K562 (cell line): ENCODE data around the gene ENO2. TPM values are rescaled to one million over a fixed set of nuclear protein-coding genes. Genes with fewer than 3 reads are reported as not detected.

Source experiments
- ATAC-seq: fragments of 200-7000 bp; cut with Tn5 transposase; 3 replicates; pipeline ENCODE4 v1.9.1; 2020; ENCODE audit warnings: moderate library complexity
- BruUV-seq: library from RNA; stranded (reverse); fragments of 400-500 nt; replicated peaks from 2 replicates; lab custom pipeline; 2021; lab: Mats Ljungman, UMichigan
- CTCF ChIA-PET: fragments of 300-600 bp; formaldehyde crosslinking; extraction: SDS; loops from one replicate; lab custom pipeline; 2021; ENCODE audit warnings: low intra/inter-chr PET ratio; lab: Yijun Ruan, JAX
- POLR2A ChIA-PET: fragments of 300-600, 350-650 bp; sonication (Branson Sonifier 250); formaldehyde crosslinking; extraction: SDS; loops from one replicate; lab custom pipeline; 2021; ENCODE audit warnings: antibody characterized with exemption, inconsistent platforms; lab: Yijun Ruan, JAX
- DNase-seq, 4 experiments: peaks; one replicate each; pipeline versions ENCODE4 v3.0.0 to v3.0.0-alpha.2; 2011 to 2018; ENCODE audit warnings: low spot score in 3 of 4, mixed read lengths in 3 of 4; ENCODE audit errors: extremely low read depth in 1 of 4
- FAIRE-seq: peaks from 2 replicates; lab custom pipeline; 2011; peaks lifted over from hg19 to GRCh38; lab: Jason Lieb, UNC
- H2AFZ ChIP-seq: 2 replicates; pipeline ENCODE4 v1.6.0; 2011; ENCODE audit warnings: low read depth, low read length, control low read depth, inconsistent platforms
- H3K27ac ChIP-seq: fragments of 200-600 bp; 3 replicates; pipeline ENCODE4 v1.8.0; 2011; ENCODE audit warnings: low read depth, mild to moderate bottlenecking, control low read depth, inconsistent platforms, low read length, moderate library complexity, mixed read lengths; ENCODE audit errors: extremely low read depth
- H3K27me3 ChIP-seq, 2 experiments: fragments of 300-600 bp in 1 of 2; 2 replicates in 1 of 2; 3 replicates in 1 of 2; pipeline versions ENCODE4 v1.6.0 to v1.8.0; 2011; ENCODE audit warnings: inconsistent platforms in 2 of 2, low read length in 2 of 2, mild to moderate bottlenecking in 1 of 2, mixed read lengths in 1 of 2, moderate library complexity in 1 of 2; ENCODE audit not compliant: control insufficient read depth in 2 of 2, insufficient read depth in 2 of 2
- H3K36me3 ChIP-seq: fragments of 300-600 bp; 3 replicates; pipeline ENCODE4 v1.8.0; 2011; ENCODE audit warnings: mild to moderate bottlenecking, low read length, inconsistent platforms; ENCODE audit not compliant: control insufficient read depth, insufficient read depth
- H3K4me1 ChIP-seq, 2 experiments: fragments of 200-600 bp in 1 of 2; replicated peaks in 1 of 2; 2 replicates in 1 of 2; 3 replicates in 1 of 2; pipeline versions ENCODE4 v1.5.1 to v1.8.0; 2011; ENCODE audit warnings: inconsistent platforms in 2 of 2, low read length in 2 of 2, mild to moderate bottlenecking in 1 of 2, mixed read lengths in 1 of 2, moderate library complexity in 1 of 2; ENCODE audit not compliant: control insufficient read depth in 2 of 2, insufficient read depth in 2 of 2
- H3K4me2 ChIP-seq: 2 replicates; pipeline ENCODE4 v1.6.1; 2011; ENCODE audit warnings: low read length, control low read depth, inconsistent platforms, mixed read lengths; ENCODE audit not compliant: insufficient read depth
- H3K4me3 ChIP-seq: fragments of 200-600 bp; sonication (generic), shearing (Covaris generic); 2 replicates; pipeline ENCODE4 v1.5.1; 2016; ENCODE audit warnings: control low read depth, inconsistent platforms
- H3K79me2 ChIP-seq: fragments of 200-600 bp; 3 replicates; pipeline ENCODE4 v1.8.0; 2011; ENCODE audit warnings: low read length, inconsistent platforms; ENCODE audit not compliant: control insufficient read depth, insufficient read depth
- H3K9ac ChIP-seq, 2 experiments: 2 replicates each; pipeline versions ENCODE4 v1.6.0 to v1.6.1; 2011; ENCODE audit warnings: low read depth in 2 of 2, low read length in 2 of 2, control low read depth in 1 of 2, inconsistent platforms in 1 of 2, mild to moderate bottlenecking in 1 of 2, mixed read lengths in 1 of 2; ENCODE audit not compliant: insufficient read depth in 1 of 2
- H3K9me1 ChIP-seq: one replicate; pipeline ENCODE4 v1.6.0; 2011; ENCODE audit warnings: inconsistent platforms, mild to moderate bottlenecking, low read length, moderate library complexity; ENCODE audit not compliant: control insufficient read depth, insufficient read depth
- H3K9me3 ChIP-seq: replicated peaks from 2 replicates; pipeline ENCODE4 v1.5.1; 2011; ENCODE audit warnings: low read depth, low read length, inconsistent platforms; ENCODE audit not compliant: control insufficient read depth, insufficient read depth
- H4K20me1 ChIP-seq: replicated peaks from 2 replicates; pipeline ENCODE4 v1.6.1; 2011; ENCODE audit warnings: low read length, inconsistent platforms, mixed read lengths; ENCODE audit not compliant: control insufficient read depth, insufficient read depth
- EWSR1 ChIP-seq: fragments of 450-650 bp; IDR thresholded peaks from 2 replicates; pipeline ENCODE4 v1.6.1; 2018; ENCODE audit warnings: borderline replicate concordance, mild to moderate bottlenecking, low read depth, moderate library complexity; ENCODE audit not compliant: partially characterized antibody
- FOS ChIP-seq: IDR thresholded peaks from 3 replicates; pipeline ENCODE4 v1.6.1; 2011; ENCODE audit not compliant: insufficient read length; ENCODE audit errors: extremely low read depth
- FUS ChIP-seq: fragments of 200-400 bp; formaldehyde crosslinking; optimal IDR thresholded peaks from 2 replicates; pipeline ENCODE3; 2017; ENCODE audit warnings: low read depth, low read length
- PYGO2 ChIP-seq: fragments of 450-650 bp; IDR thresholded peaks from 2 replicates; pipeline ENCODE4 v1.6.1; 2016; ENCODE audit warnings: mild to moderate bottlenecking, missing genetic modification characterization, moderate library complexity, missing compliant biosample characterization
- RERE ChIP-seq: sonication (generic); formaldehyde crosslinking; IDR thresholded peaks from 2 replicates; pipeline ENCODE4 v1.8.0; 2023; ENCODE audit warnings: missing genetic modification reagents, mild to moderate bottlenecking, borderline replicate concordance
- SAFB ChIP-seq: fragments of 200-400 bp; formaldehyde crosslinking; IDR thresholded peaks from 2 replicates; pipeline ENCODE4 v1.6.1; 2017; ENCODE audit warnings: low read depth, low read length, borderline replicate concordance
- SP2 ChIP-seq: IDR thresholded peaks from 2 replicates; pipeline ENCODE4 v1.6.1; 2011; ENCODE audit warnings: mild to moderate bottlenecking, low read depth, low read length, moderate library complexity; ENCODE audit not compliant: poor library complexity, severe bottlenecking; ENCODE audit errors: extremely low read depth
- ZNF133 ChIP-seq: fragments of 250-450 bp; sonication (Bioruptor Pico); IDR thresholded peaks from 2 replicates; pipeline ENCODE4 v1.4.0; 2020; ENCODE audit warnings: mild to moderate bottlenecking
- ZNF232 ChIP-seq: sonication (generic); formaldehyde crosslinking; IDR thresholded peaks from 2 replicates; pipeline ENCODE4 v1.8.0; 2022; ENCODE audit warnings: mild to moderate bottlenecking, missing genetic modification reagents
- ZNF707 ChIP-seq: fragments of 250-450 bp; sonication (Bioruptor Pico); conservative IDR thresholded peaks from 2 replicates; pipeline ENCODE4 v1.8.0; 2022; ENCODE audit warnings: inconsistent platforms, mild to moderate bottlenecking, moderate library complexity
- ZNF79 ChIP-seq: fragments of 250-450 bp; sonication (Bioruptor Pico); IDR thresholded peaks from 2 replicates; pipeline ENCODE4 v1.4.0; 2020; ENCODE audit warnings: low read depth, mild to moderate bottlenecking, moderate library complexity
- WGBS: fragments of 100-300 bp; shearing (Covaris generic); methylation state at CpG from one replicate; pipeline ENCODE4 v1.1.6; 2016; ENCODE audit warnings: low coverage, mixed read lengths; ENCODE audit not compliant: insufficient coverage; ENCODE audit errors: missing lambda C conversion rate; 5-methylcytosine and 5-hydroxymethylcytosine counted together
- in situ Hi-C: fragments of 300-500 bp; cut with MboI; formaldehyde crosslinking; loops from 4 replicates; pipeline ENCODE4 v1.15.0; 2018; ENCODE audit warnings: inconsistent platforms, mixed read lengths
- intact Hi-C: fragments of 100-400 bp; cut with micrococcal nuclease; formaldehyde crosslinking; loops from 2 replicates; pipeline ENCODE4 v1.14.2; 2022
- polyA plus RNA-seq, 8 experiments: library from polyadenylated mRNA; depleted of rRNA in 4 of 8; stranded (reverse) in 5 of 8; unstranded in 3 of 8; fragments of >200 nt; fragmentation: Nextera tagmentation in 2 of 8; fragmentation: Illumina TruSeq in 1 of 8; extraction: Ambion mirVana in 2 of 8; extraction: Trizol in 1 of 8; gene quantifications; 2 replicates each; pipeline versions ENCODE4 v1.2.1 to v1.2.3, GENCODE V29; 2011 to 2014; ENCODE audit warnings: inconsistent platforms in 1 of 8, missing spikeins in 1 of 8
- total RNA-seq, 7 experiments: library from RNA; depleted of rRNA in 6 of 7; stranded (reverse); fragments of >200 nt in 6 of 7; fragmentation: Illumina TruSeq in 2 of 7; extraction: Trizol in 2 of 7; gene quantifications; 2 replicates each; pipeline versions ENCODE4 v1.2.1 to v1.2.3, GENCODE V29; 2011 to 2021; ENCODE audit warnings: low replicate concordance in 1 of 7

Gene ENO2
- total and polyA plus RNA-seq, 9 of the 15 experiments (the other 6 are each of a cell fraction or from before 2014, with no cell fraction given): 10.9 to 43.3 (median 21.0) TPM

- TF ChIP-seq SAFB (no peak), PYGO2 (tag) (no peak)
- TF ChIP-seq, all 486 proteins: peak for 0
These were observed 30.7 kb upstream of the ENO2 start (continued) for GRCh38 chr12:6883683-6884082.

- Histone ChIP-seq H3K4me1 (peaks cover 3 to 9% of the 10 kb centered on the region in 2 experiments; a peak in 2 of 5 replicates), H3K4me3 (no peak overlapping the region), H3K27ac (no peak overlapping the region), H3K9ac (no peak overlapping the region), H2AFZ (no peak overlapping the region), H4K20me1 (no peaks in the 10 kb centered on the region), H3K27me3 (no peaks in the 10 kb centered on the region), H3K9me3 (no peaks in the 10 kb centered on the region), H3K79me2 (no peaks in the 10 kb centered on the region)
- FAIRE-seq (no peak), ATAC-seq (no peak)
- in situ Hi-C loops: no loop called here
- no TSS peak for BruUV-seq
- POLR2A ChIA-PET: interaction anchor here (0.8 to 1.7 kb wide), 4 partner anchors 10 to 17 kb away, joined by 3 to 6 read pairs (median 4); partner anchors contain the start of genes SPSB2 and TPI1
- 54% methylated on average over 17 of the region's 22 CpGs for WGBS
- TF ChIP-seq FUS: no peak
- TF ChIP-seq SP2: no peak
- no peak for TF ChIP-seq ZNF232
- no peak for TF ChIP-seq RERE (CRISPR knock-in tag)
- no peak for TF ChIP-seq ZNF133
- no peak for TF ChIP-seq EWSR1
- TF ChIP-seq FOS: no peak
- TF ChIP-seq ZNF707: no peak
- TF ChIP-seq ZNF79 (CRISPR knock-in tag): no peak
- TF ChIP-seq, all 486 proteins: peak for 0
- CTCF ChIA-PET: no interaction called here
- intact Hi-C loops: no loop called here
- H3K9me1 ChIP-seq: no peaks in the 10 kb centered on the region
- no peak for DNase-seq
- no peak overlapping the region for H3K4me2 ChIP-seq
- peaks cover 14% of the 10 kb centered on the region; the same call in 1 of the 3 replicates for H3K36me3 ChIP-seq
These were observed 29.8 kb upstream of the ENO2 start for GRCh38 chr12:6884539-6884938.
